Measurements from ENCODE around the gene WNT7B.

WNT7B gene

DNA sequence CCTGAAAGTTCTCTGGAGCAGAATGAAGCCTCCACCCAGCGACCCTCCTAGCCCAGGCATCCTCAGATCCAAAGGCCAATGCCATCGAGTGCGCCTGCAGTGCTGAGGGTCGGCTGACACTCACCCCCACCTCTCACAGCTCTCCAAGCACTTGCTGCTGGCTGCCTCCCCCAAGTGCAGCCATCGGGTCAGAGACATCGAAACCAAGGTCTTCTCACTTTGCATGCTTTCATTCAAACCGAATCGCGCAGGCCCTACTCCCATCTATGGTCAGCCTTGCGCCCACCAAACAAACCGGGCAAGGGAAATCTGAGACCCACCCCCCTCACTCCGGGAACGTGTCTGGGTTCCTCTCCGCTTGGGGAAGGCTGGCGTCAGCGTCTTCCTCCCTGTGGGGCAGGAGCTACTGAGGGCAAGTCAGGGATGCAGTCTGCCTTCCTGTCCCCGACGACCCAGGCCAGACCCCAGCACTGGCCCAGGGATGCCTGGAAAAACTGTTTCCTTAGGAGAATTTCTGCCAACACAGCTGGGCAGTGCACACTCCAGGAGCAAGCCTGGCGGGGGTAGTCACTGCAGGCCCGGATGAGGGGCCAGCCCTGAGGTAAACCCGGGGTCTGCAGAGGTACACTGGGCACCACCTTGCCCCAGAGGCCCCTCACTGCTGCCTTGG is 7.0 kb downstream of the WNT7B start:
- no peak overlapping the region for H2AFZ ChIP-seq (ENCODE audit: low read length)
- no peak overlapping the region for H3K4me3 ChIP-seq (ENCODE audit: low read length)
- no peak overlapping the region for H3K9ac ChIP-seq (ENCODE audit: low read length)
- H3K36me3 ChIP-seq (replicated peaks; ENCODE audit: insufficient read depth, low read length), result no peaks in the 10 kb centered on the region
- no peaks in the 10 kb centered on the region for H3K4me1 ChIP-seq (ENCODE audit: low read length)
- DNase-seq, result no peak
- no peaks in the 10 kb centered on the region for H3F3A ChIP-seq (ENCODE audit: insufficient read depth, low read length)
- H3K9me2 ChIP-seq (replicated peaks; ENCODE audit: insufficient read depth, low read length), result no peaks in the 10 kb centered on the region
- no peak overlapping the region for H3K4me2 ChIP-seq (ENCODE audit: low read depth, low read length)
- TF ChIP-seq EZH2 (optimal IDR thresholded peaks at IDR 0.05; ENCODE audit: low read depth, low read length), result no peak
- TF ChIP-seq CTCF (IDR thresholded peaks at IDR 0.05; ENCODE audit: low read length), result no peak
- no peak for TF ChIP-seq EZH2phosphoT487 (IDR thresholded peaks at IDR 0.05; ENCODE audit: low read length)
- peaks cover 94% of the 10 kb centered on the region for H3K27me3 ChIP-seq (replicated peaks; ENCODE audit: insufficient read depth, low read length)
- no peaks in the 10 kb centered on the region for H3K79me2 ChIP-seq (ENCODE audit: low read length)
- no peaks in the 10 kb centered on the region for H3K9me3 ChIP-seq (replicated peaks; ENCODE audit: insufficient read depth, low read length)
- H4K20me1 ChIP-seq (ENCODE audit: insufficient read depth, low read length), result no peaks in the 10 kb centered on the region
- no peak overlapping the region for H3K27ac ChIP-seq (ENCODE audit: low read length)

- H3K9me2 ChIP-seq (replicated peaks; ENCODE audit: insufficient read depth, low read length), result no peaks in the 10 kb centered on the region
- no peaks in the 10 kb centered on the region for H3K4me1 ChIP-seq (ENCODE audit: low read length)
- H3F3A ChIP-seq (ENCODE audit: insufficient read depth, low read length), result no peaks in the 10 kb centered on the region
- H3K9me3 ChIP-seq (replicated peaks; ENCODE audit: insufficient read depth, low read length), result no peaks in the 10 kb centered on the region
- no peak for TF ChIP-seq CTCF (IDR thresholded peaks at IDR 0.05; ENCODE audit: low read length)
- no peak for TF ChIP-seq EZH2 (optimal IDR thresholded peaks at IDR 0.05; ENCODE audit: low read depth, low read length)
- TF ChIP-seq EZH2phosphoT487 (IDR thresholded peaks at IDR 0.05; ENCODE audit: low read length), result no peak
- no peak overlapping the region for H3K4me2 ChIP-seq (ENCODE audit: low read depth, low read length)
- no peaks in the 10 kb centered on the region for H3K79me2 ChIP-seq (ENCODE audit: low read length)
- H3K27ac ChIP-seq (ENCODE audit: low read length), result no peak overlapping the region
- H3K4me3 ChIP-seq (ENCODE audit: low read length), result no peak overlapping the region
- no peak for DNase-seq
- peaks cover 94% of the 10 kb centered on the region for H3K27me3 ChIP-seq (replicated peaks; ENCODE audit: insufficient read depth, low read length)
- H2AFZ ChIP-seq (ENCODE audit: low read length), result no peak overlapping the region
- no peaks in the 10 kb centered on the region for H3K36me3 ChIP-seq (replicated peaks; ENCODE audit: insufficient read depth, low read length)
- H3K9ac ChIP-seq (ENCODE audit: low read length), result no peak overlapping the region
- no peaks in the 10 kb centered on the region for H4K20me1 ChIP-seq (ENCODE audit: insufficient read depth, low read length)
Measured at GRCh38 chr22:45969414-45969799, 7.6 kb downstream of the WNT7B start.

DNA sequence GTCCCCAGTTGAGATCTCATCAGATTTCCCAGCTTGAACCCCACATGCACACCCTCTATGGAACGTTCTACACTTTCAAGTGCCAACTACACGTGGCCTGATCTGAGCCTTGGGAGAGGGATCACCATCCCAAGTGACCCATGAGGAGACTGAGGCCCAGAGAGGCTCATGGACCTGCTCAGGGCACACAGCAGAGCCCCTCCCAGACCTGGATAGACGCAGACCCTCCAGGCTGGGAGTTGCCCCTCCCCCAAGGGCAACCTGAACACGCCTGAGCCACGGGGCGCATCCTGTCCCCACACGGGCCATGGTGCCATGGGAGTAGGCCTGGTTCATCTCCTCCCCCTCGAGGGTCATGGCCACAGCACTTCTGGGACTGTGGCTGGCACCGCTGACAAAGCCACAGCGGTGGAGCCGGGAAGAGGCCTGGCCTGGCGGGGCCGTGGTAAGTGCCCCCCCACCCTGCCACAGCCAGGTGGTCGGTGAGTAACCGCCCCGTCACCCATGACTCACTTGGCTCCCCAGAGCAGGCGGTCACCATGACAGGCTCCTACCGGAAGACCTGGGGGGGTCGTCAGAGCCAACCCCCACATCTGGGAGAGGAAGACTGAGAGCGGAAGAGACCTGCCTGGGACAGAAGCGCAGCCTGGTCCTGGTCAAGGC is 8.1 kb downstream of the WNT7B start:
- no peak for TF ChIP-seq CTCF (IDR thresholded peaks at IDR 0.05; ENCODE audit: low read length)
- TF ChIP-seq EZH2 (optimal IDR thresholded peaks at IDR 0.05; ENCODE audit: low read depth, low read length), result no peak
- no peak for TF ChIP-seq EZH2phosphoT487 (IDR thresholded peaks at IDR 0.05; ENCODE audit: low read length)
- Histone ChIP-seq H3K4me3 (ENCODE audit: low read length) (no peak overlapping the region), H3K9me3 (replicated peaks; ENCODE audit: insufficient read depth, low read length) (no peaks in the 10 kb centered on the region), H2AFZ (ENCODE audit: low read length) (no peak overlapping the region), H3F3A (ENCODE audit: insufficient read depth, low read length) (no peaks in the 10 kb centered on the region), H3K4me1 (ENCODE audit: low read length) (no peaks in the 10 kb centered on the region), H3K79me2 (ENCODE audit: low read length) (no peaks in the 10 kb centered on the region), H3K9ac (ENCODE audit: low read length) (no peak overlapping the region), H4K20me1 (ENCODE audit: insufficient read depth, low read length) (no peaks in the 10 kb centered on the region), H3K27me3 (replicated peaks; ENCODE audit: insufficient read depth, low read length) (peaks cover 94% of the 10 kb centered on the region), H3K9me2 (replicated peaks; ENCODE audit: insufficient read depth, low read length) (no peaks in the 10 kb centered on the region), H3K27ac (ENCODE audit: low read length) (no peak overlapping the region), H3K4me2 (ENCODE audit: low read depth, low read length) (no peak overlapping the region), H3K36me3 (replicated peaks; ENCODE audit: insufficient read depth, low read length) (no peaks in the 10 kb centered on the region)
- no peak for DNase-seq

Measured in MM.1S (cell line).